ENCODE data around the gene MMP23B.
A peak's percentile ranks its signal among the peaks of the same experiment; 100 is the strongest.
"Not testable (repeated sequence)": the region's sequence is repeated elsewhere in the genome, so short reads cannot be mapped to it uniquely, and the experiment has no call there.

MMP23B gene

DNA sequence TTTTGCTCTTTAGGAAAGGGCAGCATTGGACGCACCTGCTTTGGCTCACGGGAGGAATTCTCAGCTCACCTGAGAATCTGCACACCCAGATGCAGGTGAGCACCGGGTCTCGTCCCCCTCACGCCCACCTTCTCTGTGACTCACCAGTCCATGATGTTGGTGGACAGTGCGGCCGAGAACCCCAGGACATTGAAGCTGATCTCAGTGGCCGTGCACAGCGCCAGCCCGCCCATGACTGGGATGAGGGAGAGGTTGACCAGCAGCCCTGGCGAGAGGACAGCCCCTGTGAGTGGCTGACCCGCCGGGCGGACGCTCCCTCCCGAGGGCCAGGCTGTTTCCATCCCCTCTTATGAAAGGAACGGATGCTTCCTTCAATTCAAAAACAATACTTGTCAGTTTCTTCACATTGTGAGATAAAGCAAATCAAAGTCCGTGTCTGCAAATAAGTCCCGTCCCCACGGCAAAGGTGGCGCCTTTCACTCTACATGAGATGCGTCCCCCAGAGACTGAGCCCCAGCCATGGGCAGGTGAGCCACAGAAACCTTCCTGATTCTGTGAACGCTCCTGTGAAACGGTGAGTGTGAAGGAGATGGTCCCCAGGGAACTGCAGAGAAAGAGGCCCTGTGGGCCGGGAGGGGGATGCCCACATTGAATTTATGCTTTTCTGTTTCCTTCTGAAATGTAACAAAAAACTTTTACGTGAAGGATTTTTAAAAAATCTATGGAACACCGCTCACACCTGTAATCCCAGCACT lies 39.6 kb downstream of the MMP23B start:
- DNase-seq, result no peak

DNA sequence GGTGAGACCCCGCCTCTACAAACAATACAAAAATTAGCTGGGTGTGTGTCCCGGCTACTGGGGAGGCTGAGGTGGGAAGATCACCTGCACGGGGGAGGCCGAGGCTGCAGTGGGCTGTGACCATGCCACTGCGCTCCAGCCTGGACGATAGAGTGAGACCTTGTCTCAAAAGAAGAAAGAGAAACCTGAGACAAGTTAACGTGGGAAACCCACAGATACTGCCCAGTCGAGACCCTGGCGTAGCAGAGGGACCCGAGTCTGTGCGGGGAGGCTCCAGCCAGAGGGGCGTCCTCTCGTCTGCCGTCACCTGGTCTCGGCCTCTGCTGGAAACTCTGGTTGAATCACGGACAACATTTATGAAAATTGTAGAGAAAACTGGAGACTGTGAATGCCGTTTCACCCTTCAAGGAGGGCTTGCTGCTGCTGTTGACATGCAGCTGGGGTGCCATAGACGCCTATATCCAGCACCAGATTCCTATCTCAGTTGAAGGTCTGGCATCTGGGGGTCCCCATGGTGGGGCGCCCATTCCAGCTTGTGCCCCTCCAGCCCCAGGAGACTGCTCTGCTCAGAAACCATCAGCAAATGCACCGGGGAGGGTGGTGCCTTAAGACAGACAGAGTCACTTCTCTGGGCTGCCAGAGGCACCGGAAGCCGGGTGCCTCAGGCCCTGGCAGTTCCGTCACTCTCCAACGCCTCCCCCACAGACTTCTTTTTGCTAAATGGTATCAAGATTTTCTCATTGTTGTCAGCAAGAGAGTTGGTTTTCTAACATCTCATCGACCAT lies 40.4 kb downstream of the MMP23B start:
- no peak for DNase-seq

GRCh38 chr1:1674806-1675205 lies 42.8 kb downstream of the MMP23B start:
- not testable (repeated sequence) for DNase-seq

DNA sequence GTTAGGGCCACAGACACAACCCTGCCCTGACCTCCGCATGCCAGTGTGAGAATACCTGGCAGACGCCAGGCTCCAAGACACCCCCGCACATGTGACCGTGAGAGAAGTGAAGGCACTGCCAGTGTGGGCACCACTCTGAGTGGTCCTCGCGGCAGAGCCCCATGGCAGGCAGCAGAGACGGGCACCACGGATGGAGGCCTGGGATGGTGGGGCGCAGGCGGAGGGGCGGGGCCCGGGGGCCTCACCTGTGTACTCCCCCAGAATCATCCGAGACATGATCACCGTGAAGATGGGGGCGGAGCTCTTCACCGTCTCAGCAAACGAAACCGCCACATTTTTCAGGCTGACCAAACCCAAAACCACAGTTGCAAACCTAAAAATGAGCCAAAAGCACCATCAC lies 43.2 kb downstream of the MMP23B start:
- DNase-seq, result not testable (repeated sequence)

DNA sequence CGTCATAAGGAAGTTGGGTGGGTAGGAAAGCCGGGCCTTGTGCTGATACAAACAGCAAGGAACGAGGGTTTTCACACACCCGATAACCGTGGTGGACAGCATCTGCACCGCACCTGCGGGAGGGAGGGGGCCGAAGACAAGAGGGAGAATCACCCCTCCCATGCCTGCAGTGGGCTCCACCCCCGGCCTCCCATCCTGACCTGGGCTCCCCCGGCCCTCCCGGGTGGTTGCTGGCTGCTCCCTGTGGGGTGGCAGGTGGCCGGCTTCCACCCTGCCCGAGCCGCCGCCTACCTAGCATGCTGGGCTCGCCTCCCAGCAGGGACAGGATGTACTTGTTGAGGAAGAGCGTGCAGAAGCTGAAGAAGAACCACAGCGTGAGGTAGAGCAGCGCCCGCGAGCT lies 44.1 kb downstream of the MMP23B start:
- not testable (repeated sequence) for DNase-seq

DNA sequence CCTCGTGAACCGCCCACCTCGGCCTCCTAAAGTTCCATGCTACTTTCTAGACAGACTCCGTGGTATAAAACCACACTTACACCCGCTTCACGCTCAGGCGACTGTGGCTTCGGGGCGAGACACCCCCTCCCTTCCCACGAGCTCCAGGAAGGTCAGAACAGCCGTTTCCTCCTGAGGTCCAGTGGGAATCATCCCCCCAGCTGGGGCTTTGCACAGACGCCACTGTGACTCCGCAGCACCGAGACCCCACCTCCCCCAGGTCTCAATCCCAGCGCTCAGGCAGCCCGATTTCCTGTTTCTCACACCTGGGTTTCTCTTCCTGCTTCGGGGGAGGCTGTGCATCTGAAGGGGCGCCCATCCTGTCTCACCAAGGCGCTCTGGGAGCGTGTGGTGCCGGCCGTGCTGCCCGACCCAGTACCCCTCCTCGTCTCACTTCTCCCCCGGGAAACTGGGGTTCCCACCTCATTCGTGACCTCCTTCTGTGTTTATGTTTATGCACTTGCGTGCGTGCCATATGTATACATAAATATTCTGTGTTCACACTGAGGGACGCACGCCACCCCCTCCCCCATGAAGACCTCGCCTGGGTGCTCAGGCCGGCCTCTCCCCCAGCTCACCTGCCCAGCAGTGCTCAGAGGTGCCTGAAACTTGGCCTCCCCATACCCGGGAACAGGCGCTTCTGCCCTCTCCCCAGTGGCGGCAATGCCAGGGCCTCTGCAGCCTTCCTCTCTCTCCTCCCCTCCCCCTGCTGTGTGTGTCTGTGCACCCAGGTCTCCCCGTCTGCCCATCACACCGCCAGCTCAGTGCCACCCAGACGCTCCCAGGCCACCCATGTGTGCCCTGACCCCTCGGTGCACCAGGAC lies 46.0 kb downstream of the MMP23B start:
- DNase-seq, result peak; percentile 71

DNA sequence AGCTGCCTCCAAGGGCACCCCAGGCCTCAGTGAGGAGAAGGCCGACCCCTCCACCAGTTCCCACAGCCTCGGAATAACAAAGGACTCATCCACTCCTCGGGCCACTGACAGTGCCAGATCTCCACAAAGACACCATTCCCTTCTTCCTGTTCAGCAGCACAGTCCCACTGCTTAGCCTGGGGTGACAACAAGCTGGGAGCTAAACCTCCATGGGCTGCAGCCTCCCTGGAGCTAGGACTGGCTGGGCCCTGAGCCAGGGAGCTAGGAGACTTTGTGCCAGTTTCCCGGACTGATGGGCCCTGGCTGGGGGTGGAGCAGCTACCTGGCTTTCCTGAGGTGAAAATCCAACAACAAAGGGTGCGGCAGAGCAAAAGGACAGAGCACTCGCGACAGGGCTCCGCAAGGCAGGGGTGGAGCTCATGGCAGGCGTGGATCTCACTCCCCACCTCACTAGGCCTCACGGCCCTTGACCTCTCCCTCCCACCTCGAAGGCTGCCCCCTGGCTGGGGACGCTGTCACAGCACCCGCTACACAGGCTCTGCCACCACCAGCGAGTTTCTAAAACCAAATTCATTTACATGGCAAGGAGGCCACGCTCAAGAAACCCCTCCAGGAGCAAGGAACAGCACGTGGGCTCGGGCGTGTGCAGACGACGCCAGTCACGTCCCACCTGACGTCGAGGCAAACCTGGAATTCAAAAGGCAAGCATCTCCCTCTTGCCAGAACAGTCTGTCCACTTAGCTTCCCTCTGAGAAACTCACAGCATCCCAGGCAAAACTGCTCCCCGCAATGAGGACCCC lies 46.8 kb downstream of the MMP23B start:
- DNase-seq, result peak; percentile 65

DNA sequence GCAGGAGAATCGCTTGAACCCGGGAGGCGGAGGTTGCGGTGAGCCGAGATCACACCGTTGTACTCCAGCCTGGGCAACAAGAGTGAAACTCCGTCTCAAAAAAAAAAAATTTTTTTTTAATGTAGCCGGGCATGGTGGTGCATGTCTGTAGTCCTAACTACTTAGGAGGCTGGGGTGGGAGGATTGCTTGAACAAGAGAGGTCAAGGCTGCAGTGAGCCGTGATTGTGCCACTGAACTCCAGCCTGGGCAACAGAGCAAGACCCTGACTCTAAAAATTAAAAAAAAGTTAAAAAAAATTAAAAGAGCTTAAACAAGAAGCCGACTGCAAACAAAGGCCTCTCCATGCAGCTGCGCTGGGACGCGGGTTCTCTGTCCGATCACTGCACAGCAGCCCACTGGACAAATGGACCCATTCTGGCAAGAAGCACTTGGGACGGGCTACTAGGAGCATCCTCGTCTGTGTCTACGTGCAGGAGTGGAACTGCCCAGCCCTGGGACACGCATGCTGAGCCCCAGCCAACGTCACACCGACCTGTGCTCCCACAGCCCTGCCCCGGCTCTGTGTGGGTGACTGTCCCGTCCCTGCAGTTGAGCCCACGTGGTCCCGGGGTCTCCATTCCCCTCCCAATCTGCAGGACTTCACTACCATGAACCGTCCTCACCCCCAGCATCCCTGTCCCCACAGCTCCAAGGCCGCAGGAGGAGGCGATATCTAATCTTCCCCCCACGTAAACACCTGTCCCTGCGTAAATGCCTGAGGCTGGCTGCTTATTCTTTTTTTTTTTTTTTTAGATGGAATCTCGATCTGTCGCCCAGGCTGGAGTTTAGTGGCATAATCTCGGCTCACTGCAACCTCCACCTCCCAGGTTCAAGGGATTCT lies 48.3 kb downstream of the MMP23B start:
- no peak for DNase-seq

DNA sequence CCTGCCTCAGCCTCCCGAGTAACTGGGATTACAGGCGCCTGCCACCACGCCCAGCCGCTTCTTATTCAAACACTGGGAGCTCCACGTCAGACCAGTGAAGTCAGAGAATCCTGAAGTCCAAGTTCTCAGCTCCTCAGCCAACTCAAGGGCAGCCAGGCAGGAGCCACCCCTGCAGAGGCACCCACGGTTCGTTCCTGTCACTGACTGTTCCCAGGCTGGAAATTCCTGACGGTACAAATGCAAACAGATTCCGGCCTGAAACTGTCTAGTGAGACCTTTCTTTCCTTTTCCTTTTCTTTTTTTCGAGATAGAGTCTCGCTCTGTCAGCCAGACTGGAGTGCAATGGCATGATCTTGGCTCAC lies 48.9 kb downstream of the MMP23B start:
- no peak for DNase-seq

DNA sequence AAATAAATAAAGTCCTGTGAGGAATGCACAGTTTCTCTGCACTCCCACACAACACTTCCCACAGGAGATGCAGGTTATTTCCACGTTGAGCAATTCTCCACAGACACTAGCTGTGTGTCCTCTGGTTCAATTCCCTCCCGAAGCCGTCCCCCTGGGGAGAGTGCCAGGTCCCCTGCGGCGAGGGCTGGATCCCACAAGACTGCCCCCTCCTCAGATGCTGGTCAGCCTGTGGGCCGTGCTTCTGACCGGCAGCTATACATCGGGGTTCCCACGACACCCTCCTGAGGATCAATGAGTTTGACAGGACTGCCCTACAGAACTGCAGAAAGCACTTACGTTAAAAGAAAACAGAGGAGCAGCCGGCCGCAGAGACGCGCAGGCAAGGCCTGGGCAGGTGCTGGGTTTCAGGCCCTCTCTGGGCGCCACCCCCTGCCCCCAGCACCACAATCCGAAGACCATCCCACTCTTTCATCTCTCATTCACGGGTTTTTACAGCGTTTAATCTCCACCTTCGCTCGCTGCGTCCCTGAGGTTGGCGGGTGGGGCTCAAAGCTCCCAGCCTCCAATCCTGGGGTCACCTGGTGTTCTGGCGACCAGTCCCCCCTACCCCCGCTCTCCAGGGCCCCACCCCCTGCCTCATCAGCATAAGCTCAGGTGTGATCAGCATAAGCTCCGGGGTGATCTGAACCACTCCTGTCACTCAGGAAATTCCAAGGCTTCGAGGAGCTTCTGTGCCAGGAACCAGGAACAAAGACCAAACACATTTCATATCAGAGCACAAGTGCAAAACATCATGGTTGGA lies 51.3 kb downstream of the MMP23B start:
- DNase-seq, result no peak
